Transverse colon (tissue), 3 donors: ENCODE measurements around the gene FCN3.

Experiments
- POLR2A ChIP-seq: fragments of 450-650 bp; IDR thresholded peaks from one replicate; pipeline ENCODE4 v1.6.1; 2016; ENCODE audit warnings: antibody characterized with exemption, mild to moderate bottlenecking, moderate library complexity
- TF ChIP-seq, protein P1 (sequence below), 5 experiments: fragments of 200-600 bp in 3 of 5; fragments of 450-650 bp in 2 of 5; sonication (generic) in 3 of 5; IDR thresholded peaks; 1 replicate in 2 of 5; 2 replicates in 3 of 5; pipeline ENCODE4 v1.5.1; 2016 to 2017; ENCODE audit warnings: antibody characterized with exemption in 5 of 5, inconsistent platforms in 3 of 5, mild to moderate bottlenecking in 2 of 5, moderate library complexity in 1 of 5

GRCh38 chr1:27348861-27349783 lies 25.5 kb downstream of the FCN3 start:
- TF ChIP-seq POLR2A, result no peak
- TF ChIP-seq, protein P1, sequence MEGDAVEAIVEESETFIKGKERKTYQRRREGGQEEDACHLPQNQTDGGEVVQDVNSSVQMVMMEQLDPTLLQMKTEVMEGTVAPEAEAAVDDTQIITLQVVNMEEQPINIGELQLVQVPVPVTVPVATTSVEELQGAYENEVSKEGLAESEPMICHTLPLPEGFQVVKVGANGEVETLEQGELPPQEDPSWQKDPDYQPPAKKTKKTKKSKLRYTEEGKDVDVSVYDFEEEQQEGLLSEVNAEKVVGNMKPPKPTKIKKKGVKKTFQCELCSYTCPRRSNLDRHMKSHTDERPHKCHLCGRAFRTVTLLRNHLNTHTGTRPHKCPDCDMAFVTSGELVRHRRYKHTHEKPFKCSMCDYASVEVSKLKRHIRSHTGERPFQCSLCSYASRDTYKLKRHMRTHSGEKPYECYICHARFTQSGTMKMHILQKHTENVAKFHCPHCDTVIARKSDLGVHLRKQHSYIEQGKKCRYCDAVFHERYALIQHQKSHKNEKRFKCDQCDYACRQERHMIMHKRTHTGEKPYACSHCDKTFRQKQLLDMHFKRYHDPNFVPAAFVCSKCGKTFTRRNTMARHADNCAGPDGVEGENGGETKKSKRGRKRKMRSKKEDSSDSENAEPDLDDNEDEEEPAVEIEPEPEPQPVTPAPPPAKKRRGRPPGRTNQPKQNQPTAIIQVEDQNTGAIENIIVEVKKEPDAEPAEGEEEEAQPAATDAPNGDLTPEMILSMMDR (IDR thresholded peaks at IDR 0.05), result no peak
